DLD1 (cell line): ENCODE data around the gene B3GAT2.
"Not testable (repeated sequence)": the region's sequence is repeated elsewhere in the genome, so short reads cannot be mapped to it uniquely, and the experiment has no call there.

Experiments used
- in situ Hi-C: cut with HindIII; loops from 2 replicates; pipeline ENCODE4 v1.10.0; 2017; ENCODE audit warnings: low sequenced_read_pairs

The B3GAT2 gene, protein sequence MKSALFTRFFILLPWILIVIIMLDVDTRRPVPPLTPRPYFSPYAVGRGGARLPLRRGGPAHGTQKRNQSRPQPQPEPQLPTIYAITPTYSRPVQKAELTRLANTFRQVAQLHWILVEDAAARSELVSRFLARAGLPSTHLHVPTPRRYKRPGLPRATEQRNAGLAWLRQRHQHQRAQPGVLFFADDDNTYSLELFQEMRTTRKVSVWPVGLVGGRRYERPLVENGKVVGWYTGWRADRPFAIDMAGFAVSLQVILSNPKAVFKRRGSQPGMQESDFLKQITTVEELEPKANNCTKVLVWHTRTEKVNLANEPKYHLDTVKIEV

DNA sequence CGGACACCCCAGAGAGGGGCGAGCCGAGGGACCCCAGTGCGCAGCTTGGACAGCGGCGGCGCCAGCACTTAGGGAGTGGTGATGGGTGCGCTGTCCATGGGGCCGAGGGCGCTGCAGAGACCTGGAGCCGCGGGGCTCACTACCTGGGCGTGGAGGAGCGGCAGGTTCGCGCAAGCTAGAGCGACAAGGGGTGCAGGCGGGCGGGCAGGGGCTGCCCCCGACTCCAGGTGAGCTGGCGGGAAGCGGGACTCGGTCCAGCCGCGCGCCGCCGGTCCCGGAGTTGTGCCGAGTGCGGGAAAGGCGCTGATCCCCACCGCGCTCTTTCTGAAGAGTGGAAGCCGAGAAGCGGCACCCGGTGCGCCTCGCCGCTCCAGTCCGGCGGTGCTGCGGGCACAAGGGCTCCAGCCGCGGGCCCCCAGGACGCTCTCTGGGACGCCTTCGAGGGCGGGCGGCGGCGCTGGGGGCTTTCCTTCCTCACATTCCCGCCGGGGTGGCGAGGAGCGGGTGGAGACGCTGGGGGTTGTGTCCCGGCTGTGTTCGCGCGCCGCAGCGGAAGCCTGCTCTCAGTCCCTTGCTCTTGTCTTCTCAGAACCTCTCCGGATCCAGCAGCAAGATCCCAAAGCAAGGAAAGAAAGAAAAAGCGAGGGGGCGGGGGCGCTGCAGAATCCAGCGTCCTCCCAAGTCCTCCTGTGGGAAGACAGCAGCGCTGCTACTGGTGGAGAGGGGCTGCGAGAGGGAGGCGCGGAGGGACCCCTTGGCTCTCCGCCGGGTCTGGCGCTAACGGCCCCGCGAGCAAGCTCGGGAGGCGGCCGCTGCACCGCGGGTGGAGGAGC, at the start of gene B3GAT2:
TSS of gene B3GAT2 (minus strand) at position 610 of the 833 bp plus-strand sequence. CDS start 631 bp downstream, outside the sequence.
- in situ Hi-C loops, result no loop called here

DNA sequence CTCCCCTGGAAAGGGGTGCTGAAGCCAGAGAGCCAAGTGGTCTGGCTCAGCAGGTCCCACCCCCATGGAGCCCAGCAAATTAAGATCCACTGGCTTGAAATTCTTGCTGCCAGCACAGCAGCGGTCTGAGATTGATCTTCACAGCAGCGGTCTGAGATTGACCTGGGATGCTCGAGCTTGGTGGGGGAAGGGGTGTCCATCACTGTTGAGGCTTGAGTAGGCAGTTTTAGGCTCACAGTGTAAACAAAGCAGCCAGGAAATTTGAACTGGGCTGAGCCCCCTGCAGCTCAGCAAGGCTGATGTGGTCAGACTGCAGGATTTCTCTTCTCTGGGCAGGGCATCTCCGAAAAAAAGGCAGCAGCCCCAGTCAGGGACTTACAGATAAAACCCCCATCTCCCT, 41.3 kb upstream of the B3GAT2 start:
- in situ Hi-C loops, result no loop called here

DNA sequence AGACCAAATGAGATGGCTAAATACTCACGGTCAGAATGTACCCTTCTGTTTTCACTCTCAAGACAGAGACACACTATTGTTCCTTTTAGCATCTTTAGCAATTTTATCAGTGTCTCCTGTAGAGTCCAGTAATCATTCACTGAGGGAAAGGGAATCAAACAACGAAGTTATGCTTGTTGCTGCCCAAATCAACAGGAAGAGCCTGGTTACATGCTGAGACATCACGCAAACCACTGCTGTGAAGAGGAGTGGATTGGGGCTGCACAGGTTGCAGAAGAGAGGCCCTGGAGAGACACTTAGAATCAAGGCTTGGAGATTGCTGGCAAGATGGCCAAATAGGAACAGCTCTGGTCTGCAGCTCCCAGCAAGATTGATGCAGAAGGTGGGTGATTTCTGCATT, 40.5 kb upstream of the B3GAT2 start:
- in situ Hi-C loops, result no loop called here

DNA sequence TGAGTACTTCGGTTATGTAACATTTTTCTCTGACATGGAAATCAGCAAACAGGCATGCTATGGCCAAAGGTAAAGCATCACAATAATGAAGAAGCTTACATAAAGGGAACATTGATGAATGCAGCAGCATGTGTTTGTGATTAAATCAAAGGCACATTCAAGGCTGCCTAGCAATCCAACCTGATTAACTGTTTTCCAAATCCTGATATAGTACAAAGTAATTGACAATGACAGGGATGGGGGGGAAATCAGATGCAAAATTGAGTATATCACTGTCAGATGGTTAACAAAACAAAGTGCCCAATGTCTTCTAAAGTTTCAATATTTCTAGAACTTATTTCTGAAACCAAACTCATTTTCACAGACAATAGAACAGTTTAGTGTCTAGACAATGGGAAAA, 39.2 kb upstream of the B3GAT2 start:
- in situ Hi-C loops, result no loop called here

DNA sequence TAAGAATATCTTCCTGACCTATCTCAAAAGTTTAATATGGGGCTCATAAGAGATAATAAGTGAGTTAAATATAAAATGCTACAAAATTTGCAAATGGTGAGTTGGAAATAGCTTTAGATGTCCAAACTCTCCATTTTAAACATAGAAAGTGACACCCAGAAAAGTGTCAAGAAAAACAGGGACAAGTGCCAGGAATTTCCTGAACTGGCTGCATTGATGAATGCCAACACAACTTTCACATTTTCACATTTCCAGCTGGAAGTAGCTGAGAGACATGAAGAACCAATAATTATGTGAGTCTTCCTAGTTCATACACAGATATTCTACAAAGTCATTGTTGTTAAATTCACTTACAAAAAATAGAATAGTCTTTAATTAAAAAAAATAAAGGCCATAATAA, 38.6 kb upstream of the B3GAT2 start:
- in situ Hi-C loops, result no loop called here

DNA sequence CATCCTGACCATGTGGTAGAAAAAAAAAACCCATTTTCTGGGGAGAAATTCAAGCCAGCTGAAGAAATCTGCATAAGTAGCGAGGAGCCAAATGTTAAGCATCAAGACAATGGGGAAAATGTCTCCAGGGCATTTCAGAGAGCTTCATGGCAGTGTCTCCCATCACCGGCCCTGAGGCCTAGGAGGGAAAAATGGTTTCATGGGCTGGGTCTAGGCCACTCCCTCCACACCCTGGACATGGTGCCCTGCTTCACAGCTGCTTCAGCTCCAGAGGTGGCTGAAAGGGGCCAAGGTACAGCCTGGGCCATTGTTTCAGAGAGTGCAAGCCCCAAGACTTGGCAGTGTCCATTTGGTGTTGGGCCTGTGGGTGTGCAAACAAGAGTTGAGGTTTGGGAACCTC, 34.4 kb upstream of the B3GAT2 start:
- in situ Hi-C loops, result no loop called here

DNA sequence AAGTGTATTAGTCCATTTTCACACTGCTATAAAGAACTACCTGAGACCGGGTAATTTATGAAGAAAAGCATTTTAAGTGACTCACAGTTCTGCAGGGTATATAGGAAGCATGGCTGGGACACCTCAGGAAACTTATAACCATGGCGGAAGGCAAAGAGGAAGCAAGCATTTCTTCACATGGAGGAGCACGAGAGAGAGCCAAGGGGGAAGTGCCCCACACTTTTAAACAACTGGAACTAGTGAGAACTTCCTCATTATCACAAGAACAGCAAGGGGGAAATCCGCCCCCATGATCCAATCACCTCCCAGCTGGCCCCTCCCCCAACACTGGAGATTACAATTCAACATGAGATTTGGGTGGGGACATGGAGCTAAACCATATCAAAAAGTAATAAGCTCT, 28.3 kb upstream of the B3GAT2 start:
- in situ Hi-C loops, result no loop called here

DNA sequence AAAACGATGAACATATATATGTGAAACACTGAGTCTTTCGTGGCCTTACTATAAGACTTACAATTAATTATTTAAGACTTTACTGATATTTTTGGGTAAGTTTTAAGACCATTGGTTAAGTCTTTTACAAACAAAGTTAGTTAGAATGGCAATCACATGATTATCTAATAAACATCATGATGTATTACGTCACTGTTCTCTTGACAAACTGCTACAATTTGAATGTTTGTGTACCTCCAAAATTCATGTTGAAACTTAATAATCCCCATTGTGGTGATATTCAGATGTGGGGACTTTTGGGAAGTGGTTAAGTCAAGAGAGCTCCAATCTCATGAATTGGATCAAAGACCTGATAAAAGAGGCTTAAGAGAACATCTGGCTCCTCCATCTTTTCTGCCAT, 25.9 kb upstream of the B3GAT2 start:
- in situ Hi-C loops, result no loop called here

DNA sequence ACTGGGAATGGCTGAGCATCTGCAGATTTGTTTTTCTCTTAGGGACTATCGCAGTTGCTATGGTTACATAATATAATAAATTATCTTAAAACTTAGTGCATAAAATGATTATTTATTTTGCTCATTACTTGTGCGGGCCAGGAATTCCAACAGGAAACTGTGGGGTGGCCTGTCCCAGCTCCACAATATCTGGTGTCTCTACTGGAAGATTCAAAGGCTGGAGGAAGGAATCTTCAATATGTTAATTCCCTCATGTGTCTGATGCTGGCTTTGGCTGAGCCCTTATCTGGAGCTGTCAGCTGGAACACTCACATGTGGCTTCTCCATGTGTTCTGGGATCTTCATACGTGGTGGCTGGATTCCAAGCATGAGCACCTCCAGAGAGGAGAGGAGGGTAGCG, 23.9 kb upstream of the B3GAT2 start:
- in situ Hi-C loops, result no loop called here

DNA sequence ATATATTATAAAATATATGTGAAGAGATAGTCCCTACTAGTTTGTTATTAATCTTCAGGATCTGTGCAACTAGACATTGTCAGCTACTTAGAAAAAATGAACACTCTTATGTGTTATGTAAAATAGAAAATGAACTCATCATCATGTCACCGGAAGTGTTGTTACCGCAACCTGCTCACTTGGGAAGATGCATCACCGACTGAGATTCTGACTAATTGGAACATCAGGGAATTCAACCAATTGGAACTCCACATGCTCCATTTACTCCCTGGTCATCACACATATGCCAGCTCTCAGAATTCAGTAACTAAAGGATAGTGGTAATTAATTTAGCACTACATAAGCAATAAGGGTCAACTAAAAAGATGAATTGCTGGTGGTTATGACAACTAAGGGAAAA, 16.7 kb upstream of the B3GAT2 start:
- in situ Hi-C loops, result no loop called here

DNA sequence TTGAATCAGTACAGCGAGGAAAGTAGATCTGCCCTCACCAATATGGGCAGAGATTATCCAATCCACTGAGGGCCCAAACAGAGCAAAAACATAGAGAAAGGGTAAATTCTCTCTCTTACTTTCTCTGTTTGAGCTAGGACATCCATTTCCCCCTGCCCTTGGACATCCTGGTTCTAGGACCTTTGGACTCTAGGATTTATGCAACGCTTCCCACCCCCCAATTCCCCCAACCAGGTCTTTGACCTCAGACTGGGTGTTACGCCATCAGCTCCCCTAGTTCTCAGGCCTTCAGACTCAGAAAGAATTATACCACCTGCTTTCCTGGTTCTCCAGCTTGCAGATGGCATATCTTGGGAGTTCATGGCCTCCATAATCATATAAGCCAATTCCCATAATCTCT, 10.2 kb upstream of the B3GAT2 start:
- in situ Hi-C loops, result no loop called here

DNA sequence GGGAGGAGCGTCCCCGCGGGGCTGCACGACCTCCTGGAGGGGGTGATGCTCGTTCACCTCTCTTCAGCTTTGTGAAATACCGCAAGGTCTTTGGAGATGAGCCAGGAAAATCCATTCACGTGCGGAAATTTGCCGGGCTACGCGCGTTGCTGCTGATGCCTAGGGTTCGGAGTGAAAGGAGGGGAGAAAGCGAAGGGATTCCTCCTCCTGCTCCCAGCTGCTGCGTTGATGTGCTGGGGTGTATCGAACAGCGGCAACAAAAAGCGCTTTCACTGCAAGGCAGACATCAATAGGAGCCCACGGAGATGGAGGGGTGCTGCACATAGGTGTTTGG, 391 bp upstream of the B3GAT2 start:
- in situ Hi-C loops, result no loop called here

DNA sequence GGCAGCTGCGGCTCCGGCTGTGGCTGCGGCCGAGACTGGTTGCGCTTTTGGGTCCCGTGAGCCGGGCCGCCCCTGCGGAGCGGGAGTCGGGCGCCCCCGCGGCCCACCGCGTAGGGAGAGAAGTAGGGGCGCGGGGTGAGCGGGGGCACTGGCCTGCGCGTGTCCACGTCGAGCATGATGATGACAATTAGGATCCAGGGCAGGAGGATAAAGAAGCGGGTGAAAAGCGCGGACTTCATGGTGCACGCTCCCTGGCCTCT, 739 bp downstream of the B3GAT2 start:
- in situ Hi-C loops, result no loop called here

DNA sequence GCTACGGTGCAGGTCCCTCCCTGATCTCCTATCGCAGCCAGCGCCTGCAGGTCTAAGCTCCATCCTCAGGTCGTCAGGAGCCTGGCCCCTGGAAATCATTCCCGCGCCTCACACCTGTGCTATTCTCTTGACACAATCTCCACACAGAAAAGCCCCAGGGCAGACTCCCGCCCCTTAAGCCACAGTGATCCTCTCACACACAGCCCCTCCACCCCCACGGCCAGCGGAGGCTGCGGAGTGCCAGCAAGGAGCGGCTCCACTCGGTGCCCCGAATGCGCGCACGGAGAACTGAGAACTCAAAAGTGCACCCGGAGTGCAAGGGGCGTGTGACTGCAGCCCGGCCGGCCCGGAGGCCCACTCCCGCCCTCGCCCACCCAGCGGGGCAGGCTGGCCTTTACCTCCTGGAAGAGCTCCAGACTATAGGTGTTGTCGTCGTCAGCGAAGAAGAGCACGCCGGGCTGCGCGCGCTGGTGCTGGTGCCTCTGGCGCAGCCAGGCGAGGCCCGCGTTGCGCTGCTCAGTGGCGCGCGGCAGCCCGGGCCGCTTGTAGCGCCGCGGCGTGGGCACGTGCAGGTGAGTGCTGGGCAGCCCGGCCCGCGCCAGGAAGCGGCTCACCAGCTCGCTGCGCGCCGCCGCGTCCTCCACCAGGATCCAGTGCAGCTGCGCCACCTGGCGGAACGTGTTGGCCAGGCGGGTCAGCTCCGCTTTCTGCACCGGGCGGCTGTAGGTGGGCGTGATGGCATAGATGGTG, 1.2 kb downstream of the B3GAT2 start:
- in situ Hi-C loops, result no loop called here

DNA sequence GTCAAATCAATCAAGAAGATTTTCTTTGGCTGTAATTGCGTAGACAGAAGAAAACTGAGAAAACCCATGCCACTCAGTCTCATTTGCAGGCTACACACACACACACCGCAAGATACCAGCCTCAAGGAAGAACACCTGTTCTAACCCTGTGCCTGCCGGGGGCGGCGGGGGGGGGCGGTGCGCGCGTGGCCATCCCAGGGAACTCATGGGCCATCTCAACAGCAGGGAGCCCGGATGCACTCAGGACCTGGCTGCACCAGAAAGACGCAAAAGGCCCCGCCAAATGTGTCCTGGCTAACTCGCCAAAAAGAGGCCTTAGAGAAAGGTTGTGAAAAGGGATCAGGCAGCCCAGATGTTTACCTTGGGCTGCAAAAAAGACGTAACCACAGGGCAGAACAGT, 2.1 kb downstream of the B3GAT2 start:
- in situ Hi-C loops, result no loop called here

DNA sequence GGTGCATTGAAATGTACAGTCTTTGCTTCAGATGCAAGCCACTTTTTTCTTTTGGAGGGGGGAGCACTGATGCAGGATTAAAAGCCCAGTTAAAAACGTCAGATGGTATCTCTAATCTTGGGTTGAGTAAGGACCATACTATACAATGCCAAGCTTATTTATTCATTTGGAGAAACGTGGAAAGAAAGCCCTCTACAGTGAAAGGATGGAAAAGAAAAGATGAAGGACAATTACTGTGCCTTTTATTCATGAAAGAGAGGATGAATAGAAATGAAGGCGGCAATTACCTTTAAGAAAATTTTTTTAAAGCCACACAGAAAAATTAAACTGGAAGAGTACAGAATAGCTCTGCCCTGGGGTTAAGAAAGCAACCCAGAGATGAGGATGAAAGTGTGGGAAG, 2.7 kb downstream of the B3GAT2 start:
- in situ Hi-C loops, result no loop called here

DNA sequence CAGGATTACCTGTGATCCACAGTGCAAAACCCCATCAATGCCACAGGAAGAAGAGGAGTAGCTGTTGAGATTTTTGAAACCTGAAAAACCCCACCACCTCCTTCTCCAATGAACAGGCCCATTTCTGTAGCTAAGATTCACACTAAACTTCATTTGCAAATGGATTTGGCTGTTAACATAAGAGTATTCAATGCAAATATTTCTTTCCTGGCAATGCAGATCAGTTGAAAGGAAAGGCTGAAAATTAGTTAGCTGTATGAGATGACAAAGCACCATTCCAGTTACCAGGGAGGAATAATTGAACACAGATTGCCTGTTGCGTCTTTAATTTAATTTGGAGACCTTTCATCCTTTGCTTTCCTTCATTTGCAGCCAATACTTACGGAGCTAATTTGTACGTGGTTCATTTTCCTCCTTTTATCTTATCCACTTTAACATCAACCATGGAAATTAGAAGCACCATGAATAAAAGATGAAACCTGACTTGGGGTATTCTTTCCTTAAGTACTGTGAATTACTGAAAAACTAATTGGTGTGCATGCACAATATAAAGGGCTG, 4.2 kb downstream of the B3GAT2 start:
- in situ Hi-C loops, result no loop called here

DNA sequence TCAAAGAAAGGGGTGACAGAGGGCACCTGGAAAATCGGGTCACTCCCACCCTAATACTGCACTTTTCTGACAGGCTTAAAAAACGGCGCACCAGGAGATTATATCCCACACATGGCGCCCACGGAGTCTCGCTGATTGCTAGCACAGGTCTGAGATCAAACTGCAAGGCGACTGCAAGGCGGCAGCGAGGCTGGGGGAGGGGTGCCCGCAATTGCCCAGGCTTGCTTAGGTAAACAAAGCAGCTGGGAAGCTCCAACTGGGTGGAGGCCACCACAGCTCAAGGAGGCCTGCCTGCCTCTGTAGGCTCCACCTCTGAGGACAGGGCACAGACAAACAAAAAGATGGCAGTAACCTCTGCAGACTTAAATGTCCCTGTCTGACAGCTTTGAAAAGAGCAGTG, 12.5 kb downstream of the B3GAT2 start:
- in situ Hi-C loops, result not testable (repeated sequence)

DNA sequence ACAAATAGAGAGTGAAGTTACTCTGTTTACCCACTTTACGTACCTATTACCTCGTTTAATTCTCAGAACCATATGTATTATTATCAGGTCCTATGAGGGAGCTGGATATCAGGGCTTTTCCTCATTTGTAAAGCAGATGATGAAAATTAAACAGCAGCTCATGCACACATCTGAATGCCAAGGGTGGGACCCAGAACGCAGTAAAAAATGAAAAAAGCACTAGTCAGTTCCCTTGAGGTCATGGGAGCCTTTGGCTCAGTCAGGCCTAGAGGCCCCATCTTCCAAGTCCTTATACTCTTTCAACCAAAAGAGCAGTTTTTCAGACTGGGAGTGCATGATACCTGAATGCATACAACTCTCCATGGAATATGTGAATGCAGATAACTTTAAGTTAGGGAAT, 23.0 kb downstream of the B3GAT2 start:
- in situ Hi-C loops, result no loop called here

DNA sequence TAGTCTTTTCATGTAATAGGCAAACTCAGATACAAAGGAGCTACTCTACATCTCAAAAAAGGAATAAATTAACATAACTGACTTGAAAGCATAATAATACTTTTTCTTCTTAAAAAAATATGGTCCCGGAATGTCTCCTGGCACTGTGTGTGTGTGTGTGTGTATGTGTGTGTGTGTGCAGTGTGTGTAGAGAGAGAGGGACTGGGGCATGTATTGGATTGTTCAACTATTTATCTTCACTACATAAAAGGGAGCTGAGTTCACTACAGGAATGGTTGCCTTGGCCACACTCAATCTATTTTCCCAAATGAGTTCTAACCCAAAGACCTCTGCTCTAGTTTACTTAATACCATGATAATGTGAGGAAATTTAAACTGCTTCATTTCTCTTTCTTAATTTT, 51.1 kb downstream of the B3GAT2 start:
- in situ Hi-C loops, result no loop called here

DNA sequence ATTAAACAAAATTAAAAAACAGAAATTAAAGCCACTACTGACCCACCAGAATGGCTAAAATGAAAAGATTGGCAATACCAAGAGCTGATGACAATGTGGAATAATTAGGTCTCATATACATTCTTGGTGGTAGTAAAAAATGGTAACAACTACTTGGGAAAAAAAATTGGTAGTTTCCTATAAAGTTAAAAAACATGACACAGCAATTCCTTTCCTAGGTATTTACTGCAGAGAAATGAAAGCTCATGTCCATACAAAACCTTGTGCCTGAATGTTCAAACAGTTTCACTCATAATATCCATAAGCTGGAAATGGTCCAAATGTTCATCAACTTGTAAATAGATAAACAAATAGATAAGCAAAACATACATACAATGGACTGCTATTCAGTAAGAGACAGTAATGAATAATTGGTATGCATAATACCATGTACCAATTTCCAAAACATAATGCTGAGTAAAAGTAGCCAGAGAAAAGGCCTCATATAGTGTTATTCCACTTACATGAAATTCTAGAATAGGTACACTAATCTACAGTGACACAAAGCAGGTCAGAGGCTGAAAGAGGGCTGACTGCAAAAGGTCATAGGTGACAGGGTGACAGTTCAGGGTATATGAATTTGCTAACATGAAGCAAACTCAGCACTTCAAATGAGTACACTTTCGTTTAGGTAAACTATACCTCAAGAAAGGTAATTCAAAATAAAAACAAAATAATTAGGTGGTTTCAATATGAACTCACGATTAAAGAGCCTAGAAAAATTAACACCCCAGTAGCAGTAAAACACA, 53.0 kb downstream of the B3GAT2 start:
- in situ Hi-C loops, result no loop called here
